COLO668 (cell line): ENCODE results near the gene DDX46.

Experiments
- DNase-seq: peaks from one replicate; lab custom pipeline; 2025; ENCODE audit not compliant: unreplicated experiment; lab: John Stamatoyannopoulos, UW

The DDX46 gene

GRCh38 chr5:134784241-134784920 is 25.8 kb downstream of the DDX46 start:
- DNase-seq = no peak

- no peak for DNase-seq
These were observed 26.5 kb downstream of the DDX46 start for GRCh38 chr5:134784946-134785620.

- DNase-seq = no peak
These were observed 29.1 kb downstream of the DDX46 start for GRCh38 chr5:134787692-134788091.

GRCh38 chr5:134791580-134791979 is 33.0 kb downstream of the DDX46 start:
- no peak for DNase-seq

- DNase-seq = no peak
These were observed 33.7 kb downstream of the DDX46 start for GRCh38 chr5:134792286-134792685.

- no peak for DNase-seq
These were observed 34.5 kb downstream of the DDX46 start for GRCh38 chr5:134793111-134793510.

- DNase-seq = no peak
These were observed 35.5 kb downstream of the DDX46 start for GRCh38 chr5:134794082-134794481.

GRCh38 chr5:134794819-134795218 is 36.2 kb downstream of the DDX46 start:
- DNase-seq = no peak

GRCh38 chr5:134798468-134798867 is 39.9 kb downstream of the DDX46 start:
- DNase-seq = no peak

- no peak for DNase-seq
These were observed 45.2 kb downstream of the DDX46 start for GRCh38 chr5:134803821-134804220.

- DNase-seq = no peak
These were observed 54.8 kb downstream of the DDX46 start for GRCh38 chr5:134813407-134813806.

GRCh38 chr5:134813827-134814226 is 55.2 kb downstream of the DDX46 start:
- DNase-seq = no peak

GRCh38 chr5:134817006-134817405 is 58.4 kb downstream of the DDX46 start:
- DNase-seq = no peak

- no peak for DNase-seq
These were observed 60.2 kb downstream of the DDX46 start for GRCh38 chr5:134818776-134819175.

- no peak for DNase-seq
These were observed 60.9 kb downstream of the DDX46 start for GRCh38 chr5:134819407-134819963.

- no peak for DNase-seq
These were observed 63.3 kb downstream of the DDX46 start for GRCh38 chr5:134821841-134822240.

GRCh38 chr5:134824681-134825080 is 66.1 kb downstream of the DDX46 start:
- DNase-seq = no peak

GRCh38 chr5:134825212-134825611 is 66.6 kb downstream of the DDX46 start:
- no peak for DNase-seq

GRCh38 chr5:134833340-134834032 is 74.9 kb downstream of the DDX46 start:
- no peak for DNase-seq

GRCh38 chr5:134835623-134836022 is 77.0 kb downstream of the DDX46 start:
- DNase-seq = no peak

- DNase-seq = no peak
These were observed 79.1 kb downstream of the DDX46 start for GRCh38 chr5:134837530-134838181.
